SK-N-DZ (cell line): ENCODE data around the gene IL15.
"Not testable (repeated sequence)": the region's sequence is repeated elsewhere in the genome, so short reads cannot be mapped to it uniquely, and the experiment has no call there.

Source experiments
- DNase-seq: peaks from one replicate; pipeline ENCODE4 v3.0.0-alpha.2; 2015; ENCODE audit warnings: low spot score

Gene IL15

DNA sequence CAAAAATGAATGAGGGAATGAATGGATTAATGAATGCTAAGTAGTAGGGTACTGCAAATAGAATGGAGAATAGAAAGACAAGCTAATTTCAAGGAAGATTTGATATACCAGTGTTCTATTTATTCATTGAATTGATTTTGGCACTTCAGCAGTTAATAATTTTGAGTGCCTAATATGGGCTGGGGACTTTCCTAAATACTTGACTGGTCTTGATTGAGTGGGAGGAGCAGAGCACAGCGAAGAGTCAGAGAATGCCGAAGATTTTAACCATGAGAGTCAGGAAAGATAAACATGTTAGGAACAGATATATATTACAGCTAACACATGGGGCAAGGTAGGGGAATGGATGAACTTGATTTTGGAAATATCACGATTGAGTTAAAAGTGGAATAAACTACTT, 10.6 kb downstream of the IL15 start:
- DNase-seq: no peak

DNA sequence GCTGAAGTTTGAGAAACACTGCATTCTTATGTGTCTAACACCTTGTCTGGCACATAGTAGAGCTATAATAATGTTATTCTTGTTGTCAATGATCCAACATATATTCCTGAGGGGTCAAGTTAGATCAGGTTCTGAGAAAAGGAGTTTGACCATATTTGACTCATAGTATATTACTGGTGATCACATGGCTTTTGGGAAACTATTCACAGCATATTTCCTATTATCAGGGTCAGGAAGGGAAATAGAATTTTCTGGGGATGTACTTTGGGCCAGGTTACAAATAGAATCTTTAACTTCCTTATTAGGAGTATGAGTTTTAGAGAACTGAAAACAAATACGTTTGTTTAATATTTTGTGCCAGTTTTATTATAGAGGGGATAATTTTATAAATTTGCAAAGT, 11.6 kb downstream of the IL15 start:
- DNase-seq: no peak

DNA sequence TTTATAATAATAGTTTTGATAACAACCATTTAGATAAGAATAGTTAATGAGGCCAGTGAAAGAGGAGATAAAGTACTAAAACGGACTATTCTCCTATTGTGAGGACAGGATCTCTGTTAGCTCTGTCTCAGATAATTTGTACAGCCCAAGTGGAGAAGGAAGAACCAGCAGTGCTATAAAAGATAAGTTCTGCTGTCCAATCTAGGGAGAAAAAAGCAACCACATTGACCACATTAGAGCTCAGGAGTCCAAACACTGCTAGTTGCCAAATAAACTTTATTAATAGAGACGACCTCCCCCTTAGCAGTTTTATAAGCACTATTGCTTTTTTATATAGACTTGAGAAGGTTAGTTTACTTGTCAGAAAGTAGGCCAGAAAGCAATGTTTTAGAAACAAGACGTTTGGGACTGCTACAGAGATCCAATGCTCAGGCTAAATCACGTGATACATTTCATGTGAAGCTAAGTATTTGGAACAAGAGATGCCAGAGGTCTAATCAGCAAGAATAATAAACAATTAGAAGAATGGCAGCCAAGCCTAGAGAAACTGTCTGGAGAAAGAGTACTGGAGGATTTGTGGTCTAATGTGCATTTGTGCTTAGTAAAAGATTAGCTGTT, 15.9 kb downstream of the IL15 start:
- DNase-seq: no peak

DNA sequence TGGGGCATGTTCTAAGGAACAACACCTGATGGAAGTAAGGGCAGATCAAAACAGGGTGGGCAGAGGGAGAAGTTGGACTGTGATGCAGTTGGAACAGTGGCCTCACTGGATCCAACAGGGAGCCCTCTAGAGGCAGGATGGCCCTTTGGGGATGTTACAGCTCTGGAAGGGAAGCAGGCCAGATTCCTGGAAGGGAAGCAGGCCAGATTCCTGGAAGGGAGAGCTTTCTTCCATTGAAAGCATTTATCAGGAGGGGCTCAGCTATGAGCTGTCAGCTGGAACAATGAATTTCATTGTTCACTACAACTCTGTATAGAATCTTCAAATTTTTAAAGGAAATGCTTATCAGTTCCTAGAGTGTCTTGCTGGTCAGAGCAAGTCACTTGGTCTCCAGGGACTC, 17.7 kb downstream of the IL15 start:
- peak; percentile 20 for DNase-seq

DNA sequence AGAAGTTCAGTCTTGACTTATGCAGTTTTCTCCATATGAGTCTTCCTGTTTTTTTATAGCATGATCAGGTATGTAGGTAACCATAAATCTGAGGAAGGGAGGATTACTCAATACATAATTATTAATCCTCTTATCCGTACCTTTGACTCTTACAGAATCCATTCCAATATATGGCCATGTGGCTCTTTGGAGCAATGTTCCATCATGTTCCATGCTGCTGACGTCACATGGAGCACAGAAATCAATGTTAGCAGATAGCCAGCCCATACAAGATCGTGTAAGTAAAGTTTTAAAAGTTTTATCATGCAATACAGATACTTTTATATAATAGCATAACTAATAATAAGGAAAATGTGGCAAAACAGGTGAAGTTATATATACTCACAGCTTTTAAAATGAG, 19.6 kb downstream of the IL15 start:
- DNase-seq: no peak

DNA sequence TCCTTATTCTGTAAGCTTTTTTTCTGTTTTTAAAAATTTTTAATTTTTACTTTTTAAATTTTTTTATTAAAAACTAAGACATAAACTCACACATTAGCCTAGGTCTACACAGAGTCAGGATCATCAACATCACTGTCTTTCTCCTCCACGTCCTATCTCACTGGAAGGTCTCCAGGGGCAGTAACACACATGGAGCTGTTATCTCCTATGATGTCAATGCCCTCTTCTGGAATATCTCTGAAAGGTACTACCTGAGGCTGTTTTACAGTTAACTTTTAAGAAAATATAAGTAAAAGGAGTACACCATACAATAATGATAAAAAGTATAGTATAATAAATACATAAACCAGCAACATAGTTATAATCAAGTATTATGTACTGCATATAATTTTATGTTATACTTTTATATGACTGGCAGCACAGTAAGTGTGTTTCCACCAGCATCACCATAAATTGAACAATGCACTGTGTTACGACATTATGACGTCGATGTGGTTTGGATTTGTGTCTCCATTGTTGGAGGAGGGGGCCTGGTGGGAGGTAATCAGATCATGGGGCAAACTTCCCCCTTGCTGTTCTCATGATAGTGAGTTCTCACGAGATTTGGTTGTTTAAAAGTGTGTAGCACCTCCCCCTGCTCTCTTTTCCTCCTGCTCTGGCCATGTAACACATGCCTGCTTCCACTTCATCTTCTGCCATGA, 21.3 kb downstream of the IL15 start:
- DNase-seq: peak; percentile 35

DNA sequence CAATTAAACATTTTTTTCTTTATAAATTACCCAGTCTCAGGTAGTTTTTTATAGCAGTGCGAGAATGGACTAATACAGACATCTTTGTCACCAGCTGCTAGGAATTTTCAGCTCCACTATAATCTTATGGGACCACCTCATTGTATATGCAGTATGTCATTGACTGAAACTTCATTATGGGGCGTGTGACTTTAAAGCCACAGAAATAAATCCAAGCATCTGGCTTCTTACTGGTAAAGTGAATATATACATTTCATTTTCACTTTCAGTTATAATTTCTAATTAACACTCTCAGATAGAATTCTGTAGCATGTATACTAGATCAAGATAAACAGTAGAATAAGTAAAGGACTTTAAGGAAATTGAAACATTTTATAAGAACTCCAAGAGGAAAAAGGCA, 21.9 kb downstream of the IL15 start:
- DNase-seq: no peak

DNA sequence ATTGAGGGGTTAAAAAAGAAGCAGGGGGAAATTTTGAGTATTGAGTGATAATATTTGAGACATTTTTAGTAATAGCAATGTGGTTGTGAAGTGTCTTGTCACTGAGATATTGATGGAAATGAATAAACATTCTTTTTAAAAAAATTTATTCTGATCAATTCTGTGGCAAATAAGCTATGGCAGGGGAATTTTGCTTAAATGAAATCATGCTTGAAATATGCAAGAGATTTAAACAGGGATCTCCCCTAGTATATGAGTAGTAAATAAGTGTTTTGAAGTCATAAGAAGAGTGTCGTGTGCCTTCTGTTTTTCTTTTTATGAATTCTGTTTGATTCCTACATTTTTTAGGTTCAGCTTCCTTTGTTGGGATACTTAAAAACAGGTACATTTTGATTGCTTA, 23.2 kb downstream of the IL15 start:
- no peak for DNase-seq

DNA sequence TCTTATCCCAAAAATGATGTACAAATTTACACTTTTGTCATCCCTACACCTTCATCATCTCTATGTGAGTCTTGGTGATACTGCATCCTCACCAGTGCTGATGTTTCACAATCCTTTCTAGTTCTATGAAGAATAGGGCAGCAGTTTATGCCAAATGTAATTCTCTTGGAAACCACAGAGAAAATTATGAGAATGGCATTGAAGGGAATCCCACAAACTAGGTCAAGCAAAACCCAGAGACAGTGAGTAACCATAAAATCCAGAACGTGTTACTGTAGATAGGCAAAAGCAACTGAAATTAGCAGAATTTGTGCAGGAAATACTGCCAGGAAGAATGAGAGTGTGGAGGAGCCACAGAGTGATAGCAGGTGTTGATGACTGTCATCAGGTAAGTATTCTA, 24.5 kb downstream of the IL15 start:
- no peak for DNase-seq

DNA sequence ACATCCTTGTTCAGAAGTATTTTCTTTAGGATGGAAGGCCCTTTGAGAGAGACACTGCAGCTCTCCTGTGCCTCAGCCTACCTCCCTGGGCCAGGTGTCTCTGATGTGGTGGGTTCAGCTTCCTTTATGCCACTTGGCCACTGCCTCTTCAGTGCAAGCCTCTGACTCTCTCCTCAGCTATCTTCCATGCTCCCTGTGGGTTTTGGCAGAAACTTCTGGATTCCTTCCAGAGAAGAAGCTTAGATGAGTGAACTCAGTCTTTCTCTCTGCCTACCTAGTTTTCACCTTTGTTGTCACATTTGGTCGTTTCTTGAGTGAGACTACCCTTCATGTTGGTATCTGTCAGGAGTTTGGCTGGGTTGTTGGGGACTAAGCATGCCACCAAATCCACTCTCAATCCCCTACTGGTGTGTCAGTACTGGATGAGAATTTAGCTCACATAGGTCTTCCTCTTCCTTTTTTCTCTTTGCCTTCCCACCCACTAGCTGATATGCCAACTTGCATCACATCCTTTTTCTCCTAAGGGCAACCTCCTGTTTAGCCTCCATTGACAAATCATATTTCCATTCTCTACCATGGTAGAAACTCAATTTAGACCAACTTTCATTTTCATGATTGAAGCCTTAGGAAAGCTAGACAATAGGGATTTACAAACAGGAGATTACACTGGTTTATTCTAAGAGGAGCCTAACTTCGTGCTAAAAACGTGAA, 32.0 kb downstream of the IL15 start:
- DNase-seq: no peak

DNA sequence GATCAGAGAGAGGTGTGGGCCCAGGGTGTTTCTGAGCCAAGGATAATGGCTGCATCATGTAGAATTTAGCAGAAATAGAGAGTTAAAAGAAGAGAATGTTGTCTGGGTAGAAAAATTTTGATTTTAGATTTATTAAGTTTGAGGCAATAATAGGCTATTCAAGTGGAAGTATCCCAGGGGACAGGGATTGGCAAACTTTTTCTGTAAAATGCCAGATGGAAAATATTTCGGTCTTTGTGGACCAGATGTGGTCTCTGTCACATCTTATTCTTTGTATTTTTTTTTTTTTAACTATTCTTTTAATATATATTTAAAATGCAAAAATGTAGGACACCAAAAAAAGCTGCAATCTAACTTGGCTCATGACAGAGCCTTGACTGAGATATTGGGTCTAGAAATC, 33.1 kb downstream of the IL15 start:
- DNase-seq: no peak

DNA sequence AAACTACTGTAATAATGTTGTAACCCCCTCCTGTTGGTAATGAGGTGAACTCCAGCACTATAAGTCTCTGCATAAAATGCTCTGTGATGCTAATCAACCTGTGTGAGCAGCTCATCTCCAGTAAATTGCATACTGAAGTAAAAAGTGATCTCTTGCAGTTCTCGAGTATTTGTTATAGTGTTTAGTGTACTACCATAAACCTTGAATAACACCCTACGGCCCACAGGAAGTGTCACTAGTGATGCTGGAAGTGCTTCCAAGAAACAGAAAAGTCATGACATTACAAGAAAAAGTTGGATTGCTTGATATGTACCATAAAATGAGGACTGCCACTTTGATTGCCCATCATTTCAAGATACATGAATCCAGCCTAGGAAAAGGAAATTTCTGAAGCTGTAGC, 39.0 kb downstream of the IL15 start:
- no peak for DNase-seq

DNA sequence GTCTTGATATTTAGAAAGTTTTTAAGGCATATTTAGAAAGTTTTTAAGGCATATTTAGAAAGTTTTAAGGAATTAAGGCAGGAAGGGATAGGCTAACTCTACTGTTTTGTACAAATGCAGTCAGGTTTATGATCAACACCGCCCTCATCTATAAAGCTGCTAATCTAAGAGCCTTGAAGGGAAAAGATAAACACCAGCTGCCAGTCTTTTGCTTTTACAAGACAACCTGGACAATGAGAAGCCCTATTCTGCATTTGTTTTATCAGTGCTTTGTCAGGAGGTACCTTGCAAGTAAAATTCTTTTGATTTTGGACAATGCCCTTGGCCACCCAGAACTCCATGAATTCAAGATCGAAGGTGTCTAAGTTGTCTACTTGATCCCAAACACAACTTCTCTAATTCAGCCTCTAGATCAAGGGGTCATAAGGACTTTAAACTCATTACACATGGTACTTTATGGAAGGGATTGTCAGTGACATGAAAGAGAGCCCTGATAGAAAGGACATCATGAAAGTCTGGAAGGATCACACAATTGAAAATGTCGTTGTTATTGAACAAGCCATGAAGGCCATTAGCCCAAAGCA, 39.8 kb downstream of the IL15 start:
- DNase-seq: no peak

DNA sequence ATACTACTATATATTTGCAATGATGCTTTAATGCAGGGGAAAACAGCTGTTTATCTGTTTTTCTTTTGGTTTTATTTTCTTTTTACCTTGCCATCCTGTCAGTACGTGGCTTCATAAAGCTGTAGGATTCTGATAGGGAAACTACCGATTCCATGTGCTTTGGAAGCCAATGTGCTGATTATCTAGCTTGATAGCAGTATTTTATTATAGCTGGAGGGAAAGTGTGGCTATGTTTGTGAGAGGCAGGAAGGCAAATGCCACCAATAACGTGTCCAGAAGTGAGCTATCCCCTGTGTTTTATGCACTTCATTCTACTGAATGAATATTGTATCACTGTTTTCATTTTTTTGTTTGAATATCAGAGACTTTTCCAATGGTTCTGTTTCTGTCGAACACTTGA, 43.7 kb downstream of the IL15 start:
- no peak for DNase-seq

DNA sequence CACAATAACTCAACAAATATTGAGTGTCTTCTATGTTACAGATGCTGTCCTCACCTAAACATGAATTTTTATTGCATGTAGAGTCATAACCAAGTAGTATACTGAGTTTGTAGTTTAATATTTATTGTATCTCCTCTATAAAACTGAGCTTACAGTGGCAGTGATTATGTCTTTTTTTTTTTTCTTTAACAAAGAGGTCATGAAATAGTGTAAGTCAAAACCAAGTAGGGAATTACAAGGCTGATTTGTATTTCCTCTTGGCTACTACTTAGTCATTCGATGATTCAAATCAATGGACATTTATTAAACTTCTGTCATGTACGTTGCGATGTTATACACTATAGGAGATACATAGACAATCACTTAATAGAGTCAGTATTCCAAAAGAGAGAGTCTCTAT, 48.4 kb downstream of the IL15 start:
- no peak for DNase-seq

DNA sequence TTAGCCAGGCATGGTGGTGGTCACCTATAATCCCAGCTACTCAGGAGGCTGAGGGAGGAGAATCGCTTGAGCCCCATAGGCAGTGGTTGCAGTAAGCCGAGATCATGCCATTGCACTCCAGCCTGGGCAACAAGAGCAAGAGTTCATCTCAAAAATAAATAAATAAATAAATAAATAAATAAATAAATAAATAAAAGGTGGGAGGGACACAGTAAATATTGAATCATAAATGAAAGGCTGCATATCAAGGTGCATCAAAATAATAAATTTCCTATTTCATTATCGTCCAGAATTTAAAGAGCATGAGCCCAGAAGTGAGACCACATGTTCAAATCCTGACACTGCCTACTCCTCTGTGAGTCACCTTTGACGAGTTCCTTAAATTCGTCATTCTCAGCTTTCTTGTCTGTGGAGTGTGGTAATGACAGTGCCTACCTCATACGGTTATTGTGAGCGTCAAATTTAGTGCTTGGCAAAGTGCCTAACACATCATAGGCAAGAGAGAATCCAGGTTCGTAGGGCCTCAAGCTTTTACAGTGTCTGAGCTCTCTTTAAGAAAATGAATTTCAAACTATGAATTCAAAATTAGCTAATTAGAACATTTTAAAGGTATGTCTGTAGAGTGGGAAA, 49.9 kb downstream of the IL15 start:
- DNase-seq: no peak

DNA sequence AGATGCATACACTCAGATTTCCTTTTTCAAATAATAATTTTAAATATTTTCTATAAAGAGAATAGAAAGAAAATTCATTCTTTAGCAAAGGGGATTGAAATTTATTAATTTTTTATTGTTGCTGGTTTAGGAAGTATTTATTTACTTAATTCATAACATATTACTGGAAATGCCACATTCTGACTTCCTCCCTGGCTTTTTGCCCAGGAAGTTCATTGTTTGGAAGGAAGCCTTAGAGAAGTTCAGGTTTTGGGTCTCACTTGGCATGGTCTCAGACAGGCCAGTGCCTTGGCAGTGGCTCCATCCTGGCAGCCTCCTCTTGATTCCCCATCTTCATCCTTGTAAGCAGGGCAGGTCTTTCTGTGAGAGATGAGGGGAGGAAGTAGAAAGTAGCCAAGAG, 50.5 kb downstream of the IL15 start:
- DNase-seq: no peak

DNA sequence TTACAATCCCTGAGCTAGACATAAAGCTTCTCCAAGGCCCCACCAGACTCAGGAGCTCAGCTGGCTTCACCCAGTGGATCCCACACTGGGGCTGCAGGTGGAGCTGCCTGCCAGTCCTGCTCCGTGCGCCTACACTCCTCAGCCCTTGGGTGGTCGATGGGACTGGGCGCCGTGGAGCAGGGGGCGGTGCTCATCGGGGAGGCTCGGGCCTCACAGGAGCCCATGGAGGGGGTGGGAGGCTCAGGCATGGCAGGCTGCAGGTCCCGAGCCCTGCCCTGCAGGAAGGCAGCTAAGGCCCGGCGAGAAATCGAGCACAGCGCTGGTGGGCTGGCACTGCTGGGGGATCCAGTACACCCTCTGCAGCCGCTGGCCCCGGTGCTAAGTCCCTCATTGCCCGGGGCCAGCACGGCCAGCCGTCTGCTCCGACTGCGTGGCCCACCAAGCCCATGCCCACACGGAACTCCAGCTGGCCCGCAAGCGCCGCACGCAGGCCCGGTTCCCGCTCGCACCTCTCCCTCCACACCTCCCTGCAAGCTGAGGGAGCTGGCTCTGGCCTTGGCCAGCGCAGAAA, 53.4 kb downstream of the IL15 start:
- not testable (repeated sequence) for DNase-seq

DNA sequence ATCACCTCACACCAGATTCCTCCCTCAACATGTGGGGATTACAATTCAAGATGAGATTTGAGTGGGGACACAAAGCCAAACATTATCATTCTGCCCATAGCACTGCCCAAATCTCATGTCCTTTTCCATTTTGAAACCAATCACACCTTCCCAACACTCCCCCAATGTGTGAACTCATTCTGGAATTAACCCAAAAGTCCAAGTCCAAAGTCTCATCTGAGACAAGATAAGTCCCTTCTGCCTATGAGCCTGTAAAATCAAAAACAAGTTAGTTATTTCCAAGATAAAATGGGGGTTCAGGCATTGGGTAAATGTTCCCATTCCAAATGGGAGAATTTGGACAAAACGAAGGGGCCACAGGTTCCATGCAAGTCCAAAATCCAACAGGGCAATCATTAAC, 54.9 kb downstream of the IL15 start:
- DNase-seq: not testable (repeated sequence)

DNA sequence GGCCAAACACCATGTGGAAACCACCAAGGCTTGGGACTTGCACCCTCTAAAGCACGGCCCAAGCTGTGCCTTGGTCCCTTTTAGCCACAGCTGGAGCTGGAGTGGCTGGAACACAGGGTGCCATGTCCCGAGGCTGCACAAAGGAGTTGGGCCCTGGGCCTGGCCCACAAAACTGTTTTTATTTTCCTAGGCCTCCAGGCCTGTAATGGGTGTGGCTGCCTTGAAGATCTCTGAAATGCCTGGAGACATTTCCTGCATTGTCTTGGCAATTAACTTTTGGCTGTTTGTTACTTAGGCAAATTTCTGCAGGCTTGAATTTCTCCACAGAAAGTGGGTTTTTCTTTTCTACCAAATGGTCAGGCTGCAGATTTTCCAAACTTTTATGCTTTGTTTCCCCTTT, 55.7 kb downstream of the IL15 start:
- DNase-seq: no peak

DNA sequence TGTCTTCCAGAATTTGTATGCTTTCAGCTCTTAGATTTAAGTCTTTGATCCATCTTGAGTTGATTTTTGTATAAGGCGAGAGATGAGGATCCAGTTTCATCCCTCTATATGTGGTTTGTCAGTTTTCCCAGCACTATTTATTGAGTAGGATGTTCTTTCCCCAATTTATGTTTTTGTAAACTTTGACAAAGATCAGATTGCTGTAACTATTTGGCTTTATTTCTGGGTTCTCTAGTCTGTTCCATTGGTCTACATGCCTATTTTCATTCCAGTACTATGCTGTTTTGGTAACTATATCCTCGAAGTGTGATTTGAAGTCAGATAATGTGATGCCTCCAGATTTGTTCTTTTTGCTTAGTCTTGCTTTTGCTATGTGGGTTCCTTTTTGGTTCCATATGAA, 60.7 kb downstream of the IL15 start:
- no peak for DNase-seq
